K562 (cell line): ENCODE results near the gene KRT6C. TPM values are rescaled to one million over a fixed set of nuclear protein-coding genes. Genes with fewer than 3 reads are reported as not detected.

Source experiments
- ATAC-seq: fragments of 200-7000 bp; cut with Tn5 transposase; 3 replicates; pipeline ENCODE4 v1.9.1; 2020; ENCODE audit warnings: moderate library complexity
- BruUV-seq: library from RNA; stranded (reverse); fragments of 400-500 nt; replicated peaks from 2 replicates; lab custom pipeline; 2021; lab: Mats Ljungman, UMichigan
- CTCF ChIA-PET: fragments of 300-600 bp; formaldehyde crosslinking; extraction: SDS; loops from one replicate; lab custom pipeline; 2021; ENCODE audit warnings: low intra/inter-chr PET ratio; lab: Yijun Ruan, JAX
- POLR2A ChIA-PET: fragments of 300-600, 350-650 bp; sonication (Branson Sonifier 250); formaldehyde crosslinking; extraction: SDS; loops from one replicate; lab custom pipeline; 2021; ENCODE audit warnings: antibody characterized with exemption, inconsistent platforms; lab: Yijun Ruan, JAX
- DNase-seq, 4 experiments: peaks; one replicate each; pipeline versions ENCODE4 v3.0.0 to v3.0.0-alpha.2; 2011 to 2018; ENCODE audit warnings: low spot score in 3 of 4, mixed read lengths in 3 of 4; ENCODE audit errors: extremely low read depth in 1 of 4
- FAIRE-seq: peaks from 2 replicates; lab custom pipeline; 2011; peaks lifted over from hg19 to GRCh38; lab: Jason Lieb, UNC
- H2AFZ ChIP-seq: 2 replicates; pipeline ENCODE4 v1.6.0; 2011; ENCODE audit warnings: low read depth, low read length, control low read depth, inconsistent platforms
- H3K27ac ChIP-seq: fragments of 200-600 bp; 3 replicates; pipeline ENCODE4 v1.8.0; 2011; ENCODE audit warnings: low read depth, mild to moderate bottlenecking, control low read depth, inconsistent platforms, low read length, moderate library complexity, mixed read lengths; ENCODE audit errors: extremely low read depth
- H3K27me3 ChIP-seq, 2 experiments: fragments of 300-600 bp in 1 of 2; 2 replicates in 1 of 2; 3 replicates in 1 of 2; pipeline versions ENCODE4 v1.6.0 to v1.8.0; 2011; ENCODE audit warnings: inconsistent platforms in 2 of 2, low read length in 2 of 2, mild to moderate bottlenecking in 1 of 2, mixed read lengths in 1 of 2, moderate library complexity in 1 of 2; ENCODE audit not compliant: control insufficient read depth in 2 of 2, insufficient read depth in 2 of 2
- H3K36me3 ChIP-seq: fragments of 300-600 bp; 3 replicates; pipeline ENCODE4 v1.8.0; 2011; ENCODE audit warnings: mild to moderate bottlenecking, low read length, inconsistent platforms; ENCODE audit not compliant: control insufficient read depth, insufficient read depth
- H3K4me1 ChIP-seq, 2 experiments: fragments of 200-600 bp in 1 of 2; replicated peaks in 1 of 2; 2 replicates in 1 of 2; 3 replicates in 1 of 2; pipeline versions ENCODE4 v1.5.1 to v1.8.0; 2011; ENCODE audit warnings: inconsistent platforms in 2 of 2, low read length in 2 of 2, mild to moderate bottlenecking in 1 of 2, mixed read lengths in 1 of 2, moderate library complexity in 1 of 2; ENCODE audit not compliant: control insufficient read depth in 2 of 2, insufficient read depth in 2 of 2
- H3K4me2 ChIP-seq: 2 replicates; pipeline ENCODE4 v1.6.1; 2011; ENCODE audit warnings: low read length, control low read depth, inconsistent platforms, mixed read lengths; ENCODE audit not compliant: insufficient read depth
- H3K4me3 ChIP-seq: fragments of 200-600 bp; sonication (generic), shearing (Covaris generic); 2 replicates; pipeline ENCODE4 v1.5.1; 2016; ENCODE audit warnings: control low read depth, inconsistent platforms
- H3K79me2 ChIP-seq: fragments of 200-600 bp; 3 replicates; pipeline ENCODE4 v1.8.0; 2011; ENCODE audit warnings: low read length, inconsistent platforms; ENCODE audit not compliant: control insufficient read depth, insufficient read depth
- H3K9ac ChIP-seq, 2 experiments: 2 replicates each; pipeline versions ENCODE4 v1.6.0 to v1.6.1; 2011; ENCODE audit warnings: low read depth in 2 of 2, low read length in 2 of 2, control low read depth in 1 of 2, inconsistent platforms in 1 of 2, mild to moderate bottlenecking in 1 of 2, mixed read lengths in 1 of 2; ENCODE audit not compliant: insufficient read depth in 1 of 2
- H3K9me1 ChIP-seq: one replicate; pipeline ENCODE4 v1.6.0; 2011; ENCODE audit warnings: inconsistent platforms, mild to moderate bottlenecking, low read length, moderate library complexity; ENCODE audit not compliant: control insufficient read depth, insufficient read depth
- H3K9me3 ChIP-seq: replicated peaks from 2 replicates; pipeline ENCODE4 v1.5.1; 2011; ENCODE audit warnings: low read depth, low read length, inconsistent platforms; ENCODE audit not compliant: control insufficient read depth, insufficient read depth
- H4K20me1 ChIP-seq: replicated peaks from 2 replicates; pipeline ENCODE4 v1.6.1; 2011; ENCODE audit warnings: low read length, inconsistent platforms, mixed read lengths; ENCODE audit not compliant: control insufficient read depth, insufficient read depth
- HDAC1 ChIP-seq, 2 experiments: fragments of 450-650 bp; IDR thresholded peaks; 2 replicates each; pipeline ENCODE4 v1.6.1; 2016 to 2017; ENCODE audit warnings: inconsistent platforms in 1 of 2, mild to moderate bottlenecking in 1 of 2, moderate library complexity in 1 of 2
- HINFP ChIP-seq: fragments of 450-650 bp; conservative IDR thresholded peaks from 2 replicates; pipeline ENCODE4 v1.6.1; 2016; ENCODE audit warnings: missing genetic modification characterization, low read depth, mild to moderate bottlenecking, control low read depth, missing compliant biosample characterization
- HLTF ChIP-seq: fragments of 450-650 bp; IDR thresholded peaks from 2 replicates; pipeline ENCODE4 v1.6.1; 2016
- HMBOX1 ChIP-seq: sonication (generic); IDR thresholded peaks from 2 replicates; pipeline ENCODE4 v1.6.1; 2016
- HNRNPK ChIP-seq: fragments of 200-400 bp; formaldehyde crosslinking; IDR thresholded peaks from one replicate; pipeline ENCODE4 v1.6.1; 2018; ENCODE audit warnings: mild to moderate bottlenecking, low read depth, low read length; ENCODE audit not compliant: poor library complexity, severe bottlenecking
- KDM2B ChIP-seq: fragments of 250-450 bp; sonication (Bioruptor Pico); IDR thresholded peaks from 2 replicates; pipeline ENCODE4 v1.8.0; 2021; ENCODE audit warnings: mild to moderate bottlenecking, moderate library complexity
- NFYB ChIP-seq: IDR thresholded peaks from 2 replicates; pipeline ENCODE4 v1.6.1; 2011; ENCODE audit warnings: mild to moderate bottlenecking, moderate library complexity; ENCODE audit not compliant: insufficient read length; ENCODE audit errors: extremely low read depth
- NR0B1 ChIP-seq: fragments of 450-650 bp; IDR thresholded peaks from one replicate; pipeline ENCODE4 v1.6.1; 2018; ENCODE audit warnings: mild to moderate bottlenecking, moderate library complexity; ENCODE audit not compliant: partially characterized antibody
- PPARD ChIP-seq: fragments of 250-450 bp; sonication (Bioruptor Pico); IDR thresholded peaks from 2 replicates; pipeline ENCODE4 v1.8.0; 2022; ENCODE audit warnings: inconsistent platforms, mild to moderate bottlenecking, moderate library complexity
- PTRF ChIP-seq: fragments of 450-650 bp; IDR thresholded peaks from 2 replicates; pipeline ENCODE4 v1.6.1; 2016; ENCODE audit warnings: mild to moderate bottlenecking, missing genetic modification characterization, missing compliant biosample characterization
- SAFB ChIP-seq: fragments of 200-400 bp; formaldehyde crosslinking; IDR thresholded peaks from 2 replicates; pipeline ENCODE4 v1.6.1; 2017; ENCODE audit warnings: low read depth, low read length, borderline replicate concordance
- SMAD1 ChIP-seq: fragments of 150-350 bp; IDR thresholded peaks from 2 replicates; pipeline ENCODE4 v1.6.1; 2014; ENCODE audit warnings: low read length, low read depth; ENCODE audit not compliant: partially characterized antibody
- TCF7L2 ChIP-seq: fragments of 150-350 bp; IDR thresholded peaks from 2 replicates; pipeline ENCODE4 v1.6.1; 2016; ENCODE audit warnings: low read depth, mild to moderate bottlenecking, low read length, moderate library complexity
- ZBED1 ChIP-seq: IDR thresholded peaks from 2 replicates; pipeline ENCODE4 v1.6.1; 2014
- ZEB2 ChIP-seq: fragments of 450-650 bp; IDR thresholded peaks from 2 replicates; pipeline ENCODE4 v1.6.1; 2016
- ZNF232 ChIP-seq: sonication (generic); formaldehyde crosslinking; IDR thresholded peaks from 2 replicates; pipeline ENCODE4 v1.8.0; 2022; ENCODE audit warnings: mild to moderate bottlenecking, missing genetic modification reagents
- WGBS: fragments of 100-300 bp; shearing (Covaris generic); methylation state at CpG from one replicate; pipeline ENCODE4 v1.1.6; 2016; ENCODE audit warnings: low coverage, mixed read lengths; ENCODE audit not compliant: insufficient coverage; ENCODE audit errors: missing lambda C conversion rate; 5-methylcytosine and 5-hydroxymethylcytosine counted together
- in situ Hi-C: fragments of 300-500 bp; cut with MboI; formaldehyde crosslinking; loops from 4 replicates; pipeline ENCODE4 v1.15.0; 2018; ENCODE audit warnings: inconsistent platforms, mixed read lengths
- intact Hi-C: fragments of 100-400 bp; cut with micrococcal nuclease; formaldehyde crosslinking; loops from 2 replicates; pipeline ENCODE4 v1.14.2; 2022
- polyA plus RNA-seq, 8 experiments: library from polyadenylated mRNA; depleted of rRNA in 4 of 8; stranded (reverse) in 5 of 8; unstranded in 3 of 8; fragments of >200 nt; fragmentation: Nextera tagmentation in 2 of 8; fragmentation: Illumina TruSeq in 1 of 8; extraction: Ambion mirVana in 2 of 8; extraction: Trizol in 1 of 8; gene quantifications; 2 replicates each; pipeline versions ENCODE4 v1.2.1 to v1.2.3, GENCODE V29; 2011 to 2014; ENCODE audit warnings: inconsistent platforms in 1 of 8, missing spikeins in 1 of 8
- total RNA-seq, 7 experiments: library from RNA; depleted of rRNA in 6 of 7; stranded (reverse); fragments of >200 nt in 6 of 7; fragmentation: Illumina TruSeq in 2 of 7; extraction: Trizol in 2 of 7; gene quantifications; 2 replicates each; pipeline versions ENCODE4 v1.2.1 to v1.2.3, GENCODE V29; 2011 to 2021; ENCODE audit warnings: low replicate concordance in 1 of 7

Gene KRT6C
- total and polyA plus RNA-seq, 9 of the 15 experiments (the other 6 are each of a cell fraction or from before 2014, with no cell fraction given), result not detected

GRCh38 chr12:52497975-52498374 lies 24.4 kb upstream of the KRT6C start:
- FAIRE-seq, result no peak
- H2AFZ ChIP-seq, result no peak overlapping the region
- in situ Hi-C loops, result no loop called here
- H4K20me1 ChIP-seq, result no peaks in the 10 kb centered on the region; the same call in 1 of the 2 replicates
- intact Hi-C loops, result no loop called here
- CTCF ChIA-PET, result no interaction called here
- no peaks in the 10 kb centered on the region for H3K9me3 ChIP-seq
- peaks cover 7 to 9% of the 10 kb centered on the region in 2 experiments; a peak in 4 of 5 replicates for H3K27me3 ChIP-seq
- H3K27ac ChIP-seq, result no peak overlapping the region
- ATAC-seq, result no peak
- BruUV-seq, result no TSS peak
- POLR2A ChIA-PET, result no interaction called here
- H3K9ac ChIP-seq, result no peak overlapping the region
- no peaks in the 10 kb centered on the region for H3K9me1 ChIP-seq
- no peaks in the 10 kb centered on the region for H3K79me2 ChIP-seq
- no peaks in the 10 kb centered on the region for H3K4me1 ChIP-seq
- TF ChIP-seq TCF7L2, result no peak
- no peak for TF ChIP-seq ZEB2
- no peak for TF ChIP-seq HINFP
- no peak for TF ChIP-seq SAFB
- TF ChIP-seq NR0B1, result no peak
- no peak for TF ChIP-seq PPARD (CRISPR knock-in tag)
- TF ChIP-seq HDAC1 (IDR thresholded peaks at IDR 0.05), result no peak
- no peak for TF ChIP-seq ZBED1
- TF ChIP-seq PTRF, result no peak
- TF ChIP-seq HMBOX1, result no peak
- TF ChIP-seq KDM2B, result no peak
- TF ChIP-seq ZNF232 (CRISPR knock-in tag), result no peak
- TF ChIP-seq NFYB, result no peak
- TF ChIP-seq HLTF, result no peak
- TF ChIP-seq SMAD1, result no peak
- TF ChIP-seq HNRNPK, result no peak
- DNase-seq, result no peak
- no peaks in the 10 kb centered on the region for H3K36me3 ChIP-seq
- H3K4me2 ChIP-seq, result no peak overlapping the region
- 0% methylated on average over 7 of the region's 7 CpGs for WGBS
- H3K4me3 ChIP-seq, result no peak overlapping the region
